Mucosa of stomach (tissue), 1 donor: ENCODE measurements around the gene SREBF2.
"Not testable (repeated sequence)": the region's sequence is repeated elsewhere in the genome, so short reads cannot be mapped to it uniquely, and the experiment has no call there.

Experiments used
- H3K27me3 ChIP-seq: one replicate; pipeline ENCODE4 v1.7.0; 2013; ENCODE audit warnings: mild to moderate bottlenecking, low read length; ENCODE audit not compliant: control insufficient read depth, insufficient read depth
- H3K36me3 ChIP-seq: one replicate; pipeline ENCODE4 v1.7.0; 2013; ENCODE audit warnings: low read length; ENCODE audit not compliant: control insufficient read depth, insufficient read depth
- H3K4me1 ChIP-seq: one replicate; pipeline ENCODE4 v1.7.0; 2013; ENCODE audit warnings: mild to moderate bottlenecking, low read length; ENCODE audit not compliant: control insufficient read depth, insufficient read depth
- H3K4me3 ChIP-seq: one replicate; pipeline ENCODE4 v1.7.0; 2013; ENCODE audit warnings: low read length
- H3K9ac ChIP-seq: one replicate; pipeline ENCODE4 v1.7.0; 2013; ENCODE audit warnings: mild to moderate bottlenecking, low read length, moderate library complexity
- H3K9me3 ChIP-seq: one replicate; pipeline ENCODE4 v1.7.0; 2013; ENCODE audit warnings: mild to moderate bottlenecking, low read length, moderate library complexity; ENCODE audit not compliant: control insufficient read depth
- donor health status: Pancreatic carcinoma.

Gene SREBF2

DNA sequence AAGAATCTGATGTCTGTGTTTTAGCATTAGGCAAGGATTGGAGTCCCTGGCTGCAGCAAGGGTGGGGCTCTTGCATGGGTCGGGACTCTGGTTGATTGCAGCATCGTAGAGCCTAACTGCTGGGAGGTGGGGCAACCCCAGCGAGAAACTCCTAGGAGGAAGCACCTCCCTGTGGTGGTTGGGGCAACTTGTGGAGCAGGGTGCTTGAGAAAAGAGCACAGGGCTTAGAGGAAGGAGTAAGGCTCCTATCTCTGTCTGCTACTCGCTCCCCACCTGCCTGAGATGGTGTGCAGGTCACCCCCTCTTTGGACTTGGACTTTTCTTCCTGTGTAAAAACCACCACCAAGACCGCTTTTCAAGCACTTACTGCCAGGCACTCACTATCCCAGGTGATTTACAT lies 15.6 kb downstream of the SREBF2 start:
- Histone ChIP-seq H3K9me3 (no peaks in the 10 kb centered on the region), H3K27me3 (no peaks in the 10 kb centered on the region), H3K4me1 (peaks cover 47% of the 10 kb centered on the region), H3K36me3 (no peaks in the 10 kb centered on the region), H3K4me3 (no peak overlapping the region), H3K9ac (no peak overlapping the region)

DNA sequence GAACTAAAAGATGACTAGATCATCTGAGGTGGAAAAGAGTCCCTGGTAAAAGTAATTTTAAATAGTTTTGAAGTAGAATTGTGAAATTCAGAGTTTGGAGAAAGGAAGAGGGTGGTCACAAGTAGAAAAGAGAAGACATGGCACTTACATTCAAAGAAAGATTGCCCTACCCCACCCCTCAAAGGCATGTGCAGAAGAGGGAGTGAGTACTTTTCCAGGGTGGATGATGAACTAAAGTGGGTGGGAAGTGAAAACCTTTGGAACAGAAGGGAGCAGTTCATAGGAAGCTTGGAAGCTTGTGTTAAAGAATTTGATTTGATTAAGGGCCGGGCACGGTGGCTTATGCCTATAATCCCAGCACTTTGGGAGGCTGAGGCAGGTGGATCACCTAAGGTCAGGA lies 23.6 kb downstream of the SREBF2 start:
- Histone ChIP-seq H3K4me3 (no peak overlapping the region), H3K9me3 (no peaks in the 10 kb centered on the region), H3K9ac (no peak overlapping the region), H3K27me3 (no peaks in the 10 kb centered on the region), H3K4me1 (peaks cover 19% of the 10 kb centered on the region), H3K36me3 (no peaks in the 10 kb centered on the region)

DNA sequence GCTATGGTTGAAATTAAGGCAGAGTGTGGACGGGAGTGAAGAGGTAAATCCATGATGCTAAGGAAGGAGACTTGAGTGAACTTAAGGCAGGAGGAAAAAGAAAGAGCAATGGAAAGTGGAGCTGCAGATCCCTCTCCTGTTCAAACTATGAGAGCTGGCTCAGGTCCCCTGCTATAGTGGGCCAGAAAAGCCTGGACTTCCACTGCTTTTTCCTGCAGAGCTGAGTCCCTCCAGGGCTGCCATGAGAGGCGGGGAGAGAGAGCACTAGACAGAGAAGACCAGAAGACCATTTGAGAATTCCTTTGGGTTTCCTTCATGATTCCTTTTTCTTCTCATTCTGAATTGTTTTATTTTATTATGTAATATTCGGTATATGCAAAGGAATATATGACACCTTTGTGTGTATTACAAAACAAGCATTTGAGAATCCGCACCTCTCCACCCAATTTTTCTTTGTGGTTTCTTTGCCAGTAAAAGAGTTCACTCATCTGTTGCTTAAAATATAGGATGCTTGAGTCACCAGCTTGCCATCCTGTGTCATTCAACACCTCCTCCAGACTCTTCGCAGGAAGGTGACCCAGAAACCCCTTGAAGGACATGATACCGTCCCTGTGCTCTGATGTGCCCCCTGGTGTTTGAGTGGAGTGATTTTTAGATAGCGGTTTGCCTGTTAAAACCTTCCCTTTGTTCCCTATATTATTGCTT lies 24.4 kb downstream of the SREBF2 start:
- no peaks in the 10 kb centered on the region for H3K9me3 ChIP-seq
- no peaks in the 10 kb centered on the region for H3K36me3 ChIP-seq
- H3K9ac ChIP-seq: no peak overlapping the region
- H3K27me3 ChIP-seq: no peaks in the 10 kb centered on the region
- H3K4me3 ChIP-seq: no peak overlapping the region
- peaks cover 25% of the 10 kb centered on the region for H3K4me1 ChIP-seq

GRCh38 chr22:41857860-41858199 lies 24.9 kb downstream of the SREBF2 start:
- H3K9me3 ChIP-seq: no peaks in the 10 kb centered on the region
- H3K4me1 ChIP-seq: peaks cover 30% of the 10 kb centered on the region
- H3K27me3 ChIP-seq: no peaks in the 10 kb centered on the region
- no peak overlapping the region for H3K9ac ChIP-seq
- H3K4me3 ChIP-seq: no peak overlapping the region
- H3K36me3 ChIP-seq: no peaks in the 10 kb centered on the region

- Histone ChIP-seq H3K4me1 (peaks cover 42% of the 10 kb centered on the region), H3K4me3 (no peak overlapping the region), H3K36me3 (no peaks in the 10 kb centered on the region), H3K9ac (no peak overlapping the region), H3K9me3 (no peaks in the 10 kb centered on the region), H3K27me3 (no peaks in the 10 kb centered on the region)
Observed at GRCh38 chr22:41862160-41862529, 29.2 kb downstream of the SREBF2 start.

DNA sequence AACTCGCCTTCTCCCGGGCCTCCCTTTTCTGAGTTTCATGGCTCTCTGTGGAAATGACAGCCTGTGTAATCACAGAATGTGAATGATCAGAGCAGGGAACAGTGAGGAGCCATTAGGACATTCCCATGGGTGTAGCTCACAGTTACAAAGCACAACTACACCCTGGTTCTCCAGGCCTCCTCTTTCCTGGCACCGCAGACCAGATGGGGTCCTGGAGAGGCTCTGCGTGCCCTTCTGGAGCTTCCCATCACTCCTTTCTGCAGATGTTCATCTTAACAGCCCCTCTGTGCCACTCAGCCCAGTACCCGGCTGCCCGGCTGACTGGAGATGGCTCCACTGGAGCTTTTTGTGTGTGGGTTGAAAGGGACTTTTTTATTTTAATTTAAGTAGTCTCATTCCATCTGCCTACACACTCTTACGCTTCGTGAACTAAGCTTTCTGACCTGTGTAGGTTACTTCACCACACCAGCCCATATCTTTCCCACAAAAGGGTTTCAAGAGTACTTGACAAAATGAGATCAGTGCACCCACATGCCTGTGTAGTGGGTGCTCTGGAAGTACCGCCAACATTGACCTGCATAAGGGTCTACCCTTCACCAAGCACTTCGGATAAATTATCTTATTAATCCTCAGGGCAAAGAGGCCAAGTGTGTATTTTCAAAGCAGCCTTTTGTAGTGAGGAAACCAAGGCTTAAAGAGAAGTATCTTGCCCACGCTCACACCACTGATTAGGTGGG lies 29.8 kb downstream of the SREBF2 start:
- Histone ChIP-seq H3K4me1 (peaks cover 39% of the 10 kb centered on the region), H3K27me3 (no peaks in the 10 kb centered on the region), H3K36me3 (no peaks in the 10 kb centered on the region), H3K9me3 (no peaks in the 10 kb centered on the region), H3K9ac (no peak overlapping the region), H3K4me3 (no peak overlapping the region)

- Histone ChIP-seq H3K4me1 (peaks cover 39% of the 10 kb centered on the region), H3K27me3 (no peaks in the 10 kb centered on the region), H3K9me3 (no peaks in the 10 kb centered on the region), H3K36me3 (peaks cover 4% of the 10 kb centered on the region), H3K4me3 (no peak overlapping the region), H3K9ac (no peak overlapping the region)
Observed at GRCh38 chr22:41863472-41863871, 30.6 kb downstream of the SREBF2 start.

- Histone ChIP-seq H3K9me3 (no peaks in the 10 kb centered on the region), H3K27me3 (no peaks in the 10 kb centered on the region), H3K36me3 (peaks cover 16% of the 10 kb centered on the region), H3K4me3 (no peak overlapping the region), H3K9ac (no peak overlapping the region), H3K4me1 (peaks cover 16% of the 10 kb centered on the region)
Observed at GRCh38 chr22:41868556-41868955, 35.7 kb downstream of the SREBF2 start.

DNA sequence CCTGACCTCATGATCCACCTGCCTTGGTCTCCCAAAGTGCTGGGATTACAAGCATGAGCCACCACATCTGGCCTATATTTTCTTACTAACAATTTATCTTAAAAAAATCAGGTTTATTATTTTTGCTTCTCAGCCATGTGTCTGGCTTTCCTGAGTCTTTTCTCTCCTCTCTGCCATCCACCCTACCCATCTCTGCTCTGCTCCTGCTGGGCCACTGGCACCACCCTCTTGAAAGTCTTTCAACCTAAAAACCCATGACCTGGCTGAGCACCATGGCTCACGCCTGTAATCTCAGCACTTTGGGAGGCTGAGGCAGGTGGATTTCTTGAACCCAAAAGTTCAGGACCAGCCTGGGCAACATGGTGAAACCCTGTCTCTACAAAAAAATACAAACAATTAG lies 37.2 kb downstream of the SREBF2 start:
- H3K9ac ChIP-seq: not testable (repeated sequence)
- H3K36me3 ChIP-seq: peaks cover 18% of the 10 kb centered on the region

DNA sequence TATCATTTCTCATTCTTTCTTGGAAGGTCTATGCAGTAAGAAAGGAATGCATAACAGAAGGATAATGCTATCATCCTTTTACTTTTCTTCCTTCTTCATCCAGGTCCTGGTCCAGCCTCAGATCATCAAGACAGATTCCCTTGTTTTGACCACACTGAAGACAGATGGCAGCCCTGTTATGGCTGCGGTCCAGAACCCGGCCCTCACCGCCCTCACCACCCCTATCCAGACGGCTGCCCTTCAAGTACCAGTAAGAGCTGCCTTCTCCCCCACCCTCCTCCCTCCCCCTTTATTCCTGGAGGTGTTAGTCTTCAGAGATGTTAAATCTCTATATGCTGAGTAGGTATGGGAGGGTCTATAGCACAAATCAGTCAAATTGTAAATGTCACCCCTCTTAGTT lies 37.9 kb downstream of the SREBF2 start:
- no peak overlapping the region for H3K4me3 ChIP-seq
- H3K9me3 ChIP-seq: no peaks in the 10 kb centered on the region
- peaks cover 4% of the 10 kb centered on the region for H3K4me1 ChIP-seq
- H3K27me3 ChIP-seq: no peaks in the 10 kb centered on the region
- H3K36me3 ChIP-seq: peaks cover 23% of the 10 kb centered on the region
- H3K9ac ChIP-seq: no peak overlapping the region

More for the DNA sequence above, 37.2 kb downstream of the SREBF2 start:
- peaks cover 11% of the 10 kb centered on the region for H3K4me1 ChIP-seq
- not testable (repeated sequence) for H3K27me3 ChIP-seq, H3K4me3 ChIP-seq, H3K9me3 ChIP-seq

GRCh38 chr22:41873391-41873790 lies 40.5 kb downstream of the SREBF2 start:
- no peaks in the 10 kb centered on the region for H3K27me3 ChIP-seq
- H3K4me3 ChIP-seq: no peak overlapping the region
- H3K9ac ChIP-seq: no peak overlapping the region
- no peaks in the 10 kb centered on the region for H3K9me3 ChIP-seq
- H3K36me3 ChIP-seq: peaks cover 26% of the 10 kb centered on the region
- no peaks in the 10 kb centered on the region for H3K4me1 ChIP-seq

DNA sequence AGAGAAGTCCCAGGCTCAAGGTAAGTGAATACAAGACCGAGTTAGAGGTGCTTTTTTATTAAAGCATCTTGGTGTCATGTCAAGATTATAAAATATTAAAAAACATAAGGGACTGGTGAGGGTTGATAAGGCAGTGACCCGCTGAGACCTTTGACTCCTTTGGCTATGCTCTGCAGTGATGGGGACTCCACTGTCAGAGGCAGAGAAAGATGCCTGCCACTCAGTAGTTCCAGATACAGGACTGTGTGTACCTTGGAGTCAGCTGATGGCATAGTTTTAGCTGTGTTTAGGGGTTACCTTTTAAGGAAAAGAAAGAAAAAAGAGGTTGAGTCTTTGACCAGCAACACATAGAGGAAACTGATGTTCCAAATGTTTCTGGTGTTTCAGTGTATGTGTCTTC lies 41.2 kb downstream of the SREBF2 start:
- no peak overlapping the region for H3K9ac ChIP-seq
- no peaks in the 10 kb centered on the region for H3K9me3 ChIP-seq
- no peak overlapping the region for H3K4me3 ChIP-seq
- no peaks in the 10 kb centered on the region for H3K27me3 ChIP-seq
- peaks cover 27% of the 10 kb centered on the region for H3K36me3 ChIP-seq
- H3K4me1 ChIP-seq: no peaks in the 10 kb centered on the region
